Sigmoid colon (tissue), 4 donors: ENCODE data around the gene MET.

Source experiments
- CTCF ChIP-seq, 4 experiments: fragments of 450-650 bp in 3 of 4; fragments of 200-600 bp in 1 of 4; IDR thresholded peaks; one replicate each; pipeline ENCODE4 v1.5.1; 2016 to 2019; ENCODE audit warnings: antibody characterized with exemption in 4 of 4, mild to moderate bottlenecking in 3 of 4, moderate library complexity in 2 of 4
- EP300 ChIP-seq, 4 donors: sonication (generic); formaldehyde crosslinking; IDR thresholded peaks; one replicate each; pipeline ENCODE4 v1.6.1; 2017; ENCODE audit warnings: antibody characterized with exemption in 4 of 4
- POLR2A ChIP-seq, 2 donors: fragments of 450-650 bp; IDR thresholded peaks; one replicate each; pipeline ENCODE4 v1.6.1; 2016; ENCODE audit warnings: antibody characterized with exemption in 2 of 2, mild to moderate bottlenecking in 2 of 2, moderate library complexity in 2 of 2

- TF ChIP-seq CTCF (IDR thresholded peaks at IDR 0.05) (no peak), EP300 (IDR thresholded peaks at IDR 0.05) (no peak), POLR2A (IDR thresholded peaks at IDR 0.05) (no peak)
These were observed 124.5 kb downstream of the MET start for GRCh38 chr7:116796471-116796870.
